GM10248 (cell line): ENCODE measurements around the gene TMEM151B.

Experiments used
- CTCF ChIA-PET: fragments of 300-600 bp; sonication (Branson Sonifier 250); formaldehyde crosslinking; extraction: SDS; loops from one replicate; lab custom pipeline; 2021; ENCODE audit warnings: antibody characterized with exemption; lab: Yijun Ruan, JAX
- POLR2A ChIA-PET: fragments of 350-650 bp; sonication (Branson Sonifier 250); formaldehyde crosslinking; extraction: SDS; loops from one replicate; lab custom pipeline; 2020; ENCODE audit warnings: antibody characterized with exemption; lab: Yijun Ruan, JAX
- DNase-seq: peaks from one replicate; pipeline ENCODE4 v3.0.0; 2012; ENCODE audit errors: extremely low spot score
- TF ChIP-seq, protein P1 (sequence below): IDR thresholded peaks from 2 replicates; pipeline ENCODE4 v1.5.1; 2012; ENCODE audit warnings: mild to moderate bottlenecking, low read depth; ENCODE audit errors: extremely low read depth, missing control alignments, control extremely low read depth

Gene TMEM151B

DNA sequence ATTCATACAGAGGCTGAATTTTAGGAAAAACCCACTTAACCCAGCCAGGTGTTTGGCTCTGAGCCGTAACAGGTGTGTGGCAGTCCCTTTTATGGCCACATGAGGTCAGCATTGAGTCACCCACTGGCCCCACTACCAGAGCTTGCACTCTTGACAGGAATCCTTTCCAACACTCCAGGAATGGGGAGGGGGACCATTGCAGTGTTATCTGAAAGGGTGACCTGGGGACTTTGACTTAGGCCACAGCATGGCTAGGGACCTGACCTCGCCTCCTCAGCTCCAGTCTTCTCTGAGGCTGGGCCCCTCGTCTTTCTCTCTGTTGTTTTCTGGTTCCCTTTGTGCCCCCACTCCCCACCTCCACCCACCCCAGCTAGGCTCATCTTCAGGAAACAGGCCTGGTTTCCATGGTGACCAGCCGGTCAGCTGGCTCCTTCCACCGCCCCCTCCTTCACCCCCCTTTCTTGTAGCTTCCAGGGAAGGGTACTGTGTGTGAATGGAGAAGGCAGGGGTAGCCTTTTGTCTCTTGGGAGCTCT, 2.1 kb upstream of the TMEM151B start:
- ChIA-PET POLR2A (interaction anchor here (0.6 to 1.4 kb wide), 3 partner anchors 21 to 38 kb away, joined by 3 to 8 read pairs (median 4); partner anchors contain the start of gene HSP90AB1), CTCF (interaction anchor here (0.6 to 7.3 kb wide), 49 partner anchors 10 to 208 kb away, joined by 3 to 182 read pairs (median 5); partner anchors contain the start of genes AARS2, HSP90AB1, MYMX and SLC35B2)
- TF ChIP-seq, protein P1, sequence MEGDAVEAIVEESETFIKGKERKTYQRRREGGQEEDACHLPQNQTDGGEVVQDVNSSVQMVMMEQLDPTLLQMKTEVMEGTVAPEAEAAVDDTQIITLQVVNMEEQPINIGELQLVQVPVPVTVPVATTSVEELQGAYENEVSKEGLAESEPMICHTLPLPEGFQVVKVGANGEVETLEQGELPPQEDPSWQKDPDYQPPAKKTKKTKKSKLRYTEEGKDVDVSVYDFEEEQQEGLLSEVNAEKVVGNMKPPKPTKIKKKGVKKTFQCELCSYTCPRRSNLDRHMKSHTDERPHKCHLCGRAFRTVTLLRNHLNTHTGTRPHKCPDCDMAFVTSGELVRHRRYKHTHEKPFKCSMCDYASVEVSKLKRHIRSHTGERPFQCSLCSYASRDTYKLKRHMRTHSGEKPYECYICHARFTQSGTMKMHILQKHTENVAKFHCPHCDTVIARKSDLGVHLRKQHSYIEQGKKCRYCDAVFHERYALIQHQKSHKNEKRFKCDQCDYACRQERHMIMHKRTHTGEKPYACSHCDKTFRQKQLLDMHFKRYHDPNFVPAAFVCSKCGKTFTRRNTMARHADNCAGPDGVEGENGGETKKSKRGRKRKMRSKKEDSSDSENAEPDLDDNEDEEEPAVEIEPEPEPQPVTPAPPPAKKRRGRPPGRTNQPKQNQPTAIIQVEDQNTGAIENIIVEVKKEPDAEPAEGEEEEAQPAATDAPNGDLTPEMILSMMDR, result peak; percentile 90
- peak; percentile 69 for DNase-seq

GRCh38 chr6:44269178-44269920, 901 bp upstream of the TMEM151B start:
- CTCF ChIA-PET, result interaction anchor here (0.9 to 7.3 kb wide), 20 partner anchors 9 to 206 kb away, joined by 3 to 182 read pairs (median 7); partner anchors contain the start of gene AARS2
- TF ChIP-seq, protein P1, result no peak
- POLR2A ChIA-PET, result no interaction called here
- no peak for DNase-seq

GRCh38 chr6:44270526-44271405, 516 bp downstream of the TMEM151B start:
- CTCF ChIA-PET, result interaction anchor here (0.8 to 7.3 kb wide), 6 partner anchors 14 to 71 kb away, joined by 3 to 182 read pairs (median 22); partner anchors contain the start of gene AARS2
- POLR2A ChIA-PET, result no interaction called here
- TF ChIP-seq, protein P1, result no peak
- DNase-seq, result no peak

DNA sequence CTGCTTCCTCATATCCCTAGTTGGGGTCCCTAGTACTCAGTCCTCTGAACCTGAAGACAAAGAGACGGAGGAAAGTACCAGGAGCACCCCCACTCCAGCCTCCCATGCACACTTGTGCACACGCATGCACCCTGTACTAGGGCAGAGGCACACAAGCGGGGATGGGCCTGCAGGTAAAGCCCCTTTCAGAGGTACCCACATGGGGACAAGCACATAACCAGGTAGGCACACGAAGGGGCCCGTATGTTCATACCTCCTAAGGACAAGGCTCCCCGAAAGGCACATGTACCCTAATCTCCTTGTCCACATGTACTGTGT, 1.1 kb downstream of the TMEM151B start:
- DNase-seq, result no peak
- ChIA-PET CTCF (interaction anchor here (0.8 to 0.9 kb wide), 3 partner anchors 15 to 70 kb away, joined by 3 to 4 read pairs (median 3); no protein-coding TSS in a partner anchor), POLR2A (no interaction called here)
- TF ChIP-seq, protein P1, result no peak

DNA sequence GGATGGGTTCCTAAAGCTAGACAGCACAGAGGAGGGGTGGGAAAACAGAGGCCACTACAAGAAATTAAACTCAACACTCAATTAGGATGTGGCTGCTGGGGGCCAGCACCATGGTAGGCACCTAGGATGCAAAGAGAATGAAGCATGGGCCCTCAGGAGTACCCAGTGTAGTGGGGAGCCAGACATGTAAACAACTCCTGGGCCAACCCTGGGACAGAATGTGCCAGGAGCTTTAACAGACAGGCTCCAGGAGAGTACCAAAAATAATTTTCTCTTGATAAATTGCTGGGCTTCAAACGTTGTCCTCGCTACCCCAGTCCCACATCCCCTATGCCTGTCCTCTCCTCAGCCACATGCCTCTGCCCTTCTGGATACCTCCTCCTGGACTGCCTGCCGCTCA, 1.7 kb downstream of the TMEM151B start:
- ChIA-PET POLR2A (no interaction called here), CTCF (interaction anchor here (0.6 to 0.9 kb wide), 2 partner anchors 60 to 198 kb away, joined by 3 to 4 read pairs; no protein-coding TSS in a partner anchor)
- TF ChIP-seq, protein P1, result no peak
- no peak for DNase-seq

DNA sequence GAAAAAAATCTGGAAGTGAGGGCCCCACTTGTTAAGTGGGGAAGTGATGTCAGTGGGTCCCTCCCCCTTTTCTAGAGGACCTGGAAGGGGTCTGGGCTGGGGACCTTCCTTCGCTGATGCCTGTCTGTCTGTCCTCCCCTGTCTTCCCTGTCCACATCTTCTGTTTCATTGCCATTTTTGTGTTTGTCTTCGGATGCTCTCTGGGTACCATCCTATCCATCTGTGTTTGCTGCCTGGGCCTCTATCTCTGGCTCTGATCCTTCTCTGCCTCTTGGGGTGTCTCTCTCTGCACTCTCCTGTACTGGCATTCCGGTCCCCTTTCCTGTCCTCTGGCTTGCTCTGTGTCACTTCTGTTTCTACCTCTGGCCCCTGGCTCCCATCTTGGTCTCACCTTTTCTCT, 2.3 kb downstream of the TMEM151B start:
- POLR2A ChIA-PET, result no interaction called here

More for the DNA sequence above, 2.3 kb downstream of the TMEM151B start:
- DNase-seq, result no peak
- TF ChIP-seq, protein P1, result no peak
- CTCF ChIA-PET, result interaction anchor here (0.9 kb wide), 1 partner anchor 59 kb away, joined by 4 read pairs; no protein-coding TSS in a partner anchor
